ENCODE measurements around the gene ORC3.
"Not testable (repeated sequence)": the region's sequence is repeated elsewhere in the genome, so short reads cannot be mapped to it uniquely, and the experiment has no call there.

Gene ORC3

DNA sequence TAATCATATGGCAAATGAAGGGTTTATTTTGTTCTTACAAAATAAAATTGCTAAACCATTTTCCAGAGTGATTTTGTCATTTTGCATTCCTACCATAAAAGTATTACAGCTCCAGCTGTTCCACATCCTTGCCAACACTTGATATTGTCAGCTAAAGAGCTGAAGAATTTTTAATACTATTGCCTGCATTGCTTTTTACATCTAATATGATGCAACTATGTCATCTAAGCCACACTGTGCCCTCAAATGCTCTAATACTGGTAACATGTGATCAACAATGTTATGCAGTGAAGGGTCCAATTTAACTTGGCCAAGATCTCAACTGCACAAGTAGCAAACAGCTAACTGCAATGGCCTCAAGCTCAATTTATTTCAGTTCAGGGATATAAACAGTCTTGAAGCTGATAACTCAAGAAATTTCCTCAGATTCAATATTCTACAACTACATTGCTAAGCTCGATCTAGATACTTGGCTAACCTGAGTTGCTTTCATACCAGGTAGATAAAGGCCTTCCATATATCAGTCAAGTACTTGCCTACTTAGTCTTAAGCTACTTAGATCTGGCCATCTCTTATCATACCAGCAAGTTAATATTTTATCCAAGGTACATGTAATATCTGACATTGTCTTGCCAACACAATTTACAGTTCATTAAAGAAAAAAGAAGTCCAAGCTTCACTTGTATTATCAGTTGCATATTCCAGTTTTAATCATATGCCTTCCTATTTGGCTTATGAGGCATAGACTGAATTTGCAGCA, 95.1 kb downstream of the ORC3 start:
- intact Hi-C loops (cut with DNase I; ENCODE audit: low total_unique reads): no loop called here
- Histone ChIP-seq H3K27me3 (no peaks in the 10 kb centered on the region), H3K27ac (no peak overlapping the region), H3K9me3 (no peaks in the 10 kb centered on the region), H3K36me3 (no peaks in the 10 kb centered on the region), H3K4me1 (peaks cover 0 to 90% (median 3%) of the 10 kb centered on the region in 4 donors), H3K4me3 (no peak overlapping the region)
- TF ChIP-seq, protein P1, sequence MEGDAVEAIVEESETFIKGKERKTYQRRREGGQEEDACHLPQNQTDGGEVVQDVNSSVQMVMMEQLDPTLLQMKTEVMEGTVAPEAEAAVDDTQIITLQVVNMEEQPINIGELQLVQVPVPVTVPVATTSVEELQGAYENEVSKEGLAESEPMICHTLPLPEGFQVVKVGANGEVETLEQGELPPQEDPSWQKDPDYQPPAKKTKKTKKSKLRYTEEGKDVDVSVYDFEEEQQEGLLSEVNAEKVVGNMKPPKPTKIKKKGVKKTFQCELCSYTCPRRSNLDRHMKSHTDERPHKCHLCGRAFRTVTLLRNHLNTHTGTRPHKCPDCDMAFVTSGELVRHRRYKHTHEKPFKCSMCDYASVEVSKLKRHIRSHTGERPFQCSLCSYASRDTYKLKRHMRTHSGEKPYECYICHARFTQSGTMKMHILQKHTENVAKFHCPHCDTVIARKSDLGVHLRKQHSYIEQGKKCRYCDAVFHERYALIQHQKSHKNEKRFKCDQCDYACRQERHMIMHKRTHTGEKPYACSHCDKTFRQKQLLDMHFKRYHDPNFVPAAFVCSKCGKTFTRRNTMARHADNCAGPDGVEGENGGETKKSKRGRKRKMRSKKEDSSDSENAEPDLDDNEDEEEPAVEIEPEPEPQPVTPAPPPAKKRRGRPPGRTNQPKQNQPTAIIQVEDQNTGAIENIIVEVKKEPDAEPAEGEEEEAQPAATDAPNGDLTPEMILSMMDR (IDR thresholded peaks at IDR 0.05): no peak
- no peak for DNase-seq

DNA sequence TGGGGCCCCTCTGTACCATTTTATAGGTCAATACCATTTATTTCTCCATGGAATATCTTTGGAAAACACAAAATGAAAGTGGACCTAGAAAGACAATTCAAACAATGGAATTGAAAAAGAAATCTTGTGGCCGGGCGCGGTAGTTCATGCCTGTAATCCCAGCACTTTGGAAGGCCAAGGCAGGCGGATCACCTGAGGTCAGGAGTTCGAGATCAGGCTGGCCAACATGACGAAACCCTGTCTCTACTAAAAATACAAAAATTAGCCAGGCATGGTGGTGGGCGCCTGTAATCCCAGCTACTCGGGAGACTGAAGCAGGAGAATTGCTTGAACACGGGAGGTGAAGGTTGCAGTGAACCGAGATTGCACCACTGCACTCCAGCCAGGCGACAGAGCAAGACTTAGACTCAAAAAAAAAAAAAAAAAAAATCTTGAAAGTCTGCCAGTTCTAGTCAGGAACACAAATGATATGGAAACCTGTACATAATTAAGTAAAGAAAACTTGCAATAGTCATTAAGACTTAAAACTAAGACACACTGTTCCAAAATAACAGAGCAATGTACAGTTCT, 96.8 kb downstream of the ORC3 start:
- H3K27me3 ChIP-seq; DNase-seq; intact Hi-C loops (cut with DNase I; ENCODE audit: low total_unique reads); H3K36me3 ChIP-seq; H3K9me3 ChIP-seq; H3K27ac ChIP-seq; H3K4me3 ChIP-seq: not testable (repeated sequence)
- H3K4me1 ChIP-seq: peaks cover 0 to 83% (median 4%) of the 10 kb centered on the region in 4 donors

DNA sequence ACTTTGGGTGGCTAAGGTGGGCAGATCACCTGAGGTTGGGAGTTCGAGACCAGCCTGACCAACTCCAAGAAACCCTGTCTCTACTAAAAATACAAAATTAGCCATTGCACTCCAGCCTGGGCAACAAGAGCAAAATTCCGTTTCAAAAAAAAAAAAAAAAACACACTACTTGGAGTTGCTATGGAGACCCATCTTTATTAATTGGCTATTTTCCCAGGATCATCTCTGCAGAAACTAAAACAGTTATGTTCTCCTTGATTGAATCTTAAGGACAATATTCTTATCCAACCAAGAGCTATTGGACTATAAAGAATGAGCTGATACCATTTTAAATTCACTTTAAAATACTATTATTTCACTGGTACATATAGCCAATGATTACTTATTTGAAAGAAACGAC, 97.4 kb downstream of the ORC3 start:
- no peak for DNase-seq
- TF ChIP-seq, protein P1 (IDR thresholded peaks at IDR 0.05): no peak
- H3K27me3 ChIP-seq: no peaks in the 10 kb centered on the region
- no peaks in the 10 kb centered on the region for H3K36me3 ChIP-seq
- no peak overlapping the region for H3K4me3 ChIP-seq
- intact Hi-C loops (cut with DNase I; ENCODE audit: low total_unique reads): no loop called here
- no peaks in the 10 kb centered on the region for H3K9me3 ChIP-seq
- H3K4me1 ChIP-seq: peaks cover 0 to 83% (median 7%) of the 10 kb centered on the region in 4 donors
- H3K27ac ChIP-seq: no peak overlapping the region

DNA sequence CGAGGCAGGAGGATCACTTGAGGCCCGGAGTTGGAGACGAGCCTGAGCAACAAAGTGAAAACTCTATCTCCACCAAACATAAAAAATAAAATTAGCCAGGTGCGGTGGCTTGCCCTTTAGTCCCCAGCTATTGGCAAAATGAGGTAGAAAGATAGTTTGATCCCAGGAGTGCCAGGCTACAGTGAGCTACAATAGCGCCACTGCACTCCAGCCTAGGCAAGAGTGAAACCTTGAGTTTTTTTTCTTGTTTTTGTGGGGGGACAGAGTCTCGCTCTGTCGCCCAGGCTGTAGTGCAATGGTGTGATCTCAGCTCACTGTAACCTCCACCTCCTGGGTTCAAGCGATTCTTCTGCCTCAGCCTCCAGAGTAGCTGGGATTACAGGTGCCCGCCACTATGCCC, 98.0 kb downstream of the ORC3 start:
- not testable (repeated sequence) for H3K4me3 ChIP-seq
- peaks cover 0 to 84% (median 8%) of the 10 kb centered on the region in 4 donors for H3K4me1 ChIP-seq

DNA sequence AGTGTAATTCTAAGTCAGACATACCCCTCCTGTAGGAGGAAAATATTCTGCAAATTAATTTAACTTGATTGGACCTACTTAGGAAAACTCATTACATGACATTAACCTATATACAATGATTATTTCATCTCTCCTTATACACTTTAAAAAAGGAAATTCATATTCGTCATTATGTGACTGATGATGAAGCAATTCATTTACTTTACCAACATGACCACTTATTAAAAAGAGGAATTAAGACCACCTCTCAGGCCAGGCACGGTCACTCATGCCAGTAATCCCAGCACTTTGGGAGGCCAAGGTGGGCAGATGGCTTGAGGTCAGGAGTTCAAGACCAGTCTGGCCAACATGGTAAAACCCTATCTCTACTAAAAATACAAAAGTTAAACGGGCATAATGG, 100.5 kb downstream of the ORC3 start:
- TF ChIP-seq, protein P1 (IDR thresholded peaks at IDR 0.05): no peak
- no peaks in the 10 kb centered on the region for H3K27me3 ChIP-seq
- no peaks in the 10 kb centered on the region for H3K9me3 ChIP-seq
- no peak overlapping the region for H3K27ac ChIP-seq
- H3K4me3 ChIP-seq: no peak overlapping the region
- DNase-seq: no peak
- intact Hi-C loops (cut with DNase I; ENCODE audit: low total_unique reads): no loop called here
- no peaks in the 10 kb centered on the region for H3K36me3 ChIP-seq
- peaks cover 0 to 86% (median 9%) of the 10 kb centered on the region in 4 donors for H3K4me1 ChIP-seq

More for the DNA sequence above, 98.0 kb downstream of the ORC3 start:
- H3K27me3 ChIP-seq; H3K27ac ChIP-seq; intact Hi-C loops (cut with DNase I; ENCODE audit: low total_unique reads); H3K36me3 ChIP-seq; DNase-seq; H3K9me3 ChIP-seq: not testable (repeated sequence)

DNA sequence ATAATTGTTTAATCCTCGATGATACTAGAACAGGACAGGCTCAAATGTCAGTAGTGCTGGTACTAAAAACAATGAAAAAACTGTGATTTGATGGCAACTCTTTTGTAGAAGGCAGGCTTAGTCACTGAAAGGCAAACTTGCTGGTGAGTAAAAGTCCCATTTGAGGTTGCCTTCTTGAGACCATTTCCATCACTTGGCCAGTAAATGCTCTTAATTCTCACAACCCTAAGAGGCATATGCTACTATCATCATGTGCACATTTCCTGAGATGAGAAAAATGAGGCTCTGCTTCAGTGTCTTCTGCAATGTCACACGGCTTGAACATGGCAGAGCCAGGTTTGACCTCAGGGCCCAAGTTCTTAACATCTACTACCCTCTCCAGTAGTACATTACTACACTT, 102.2 kb downstream of the ORC3 start:
- Histone ChIP-seq H3K27ac (no peak overlapping the region), H3K4me3 (no peak overlapping the region), H3K9me3 (no peaks in the 10 kb centered on the region), H3K4me1 (peaks cover 0 to 88% (median 17%) of the 10 kb centered on the region in 4 donors), H3K27me3 (no peaks in the 10 kb centered on the region), H3K36me3 (no peaks in the 10 kb centered on the region)
- intact Hi-C loops (cut with DNase I; ENCODE audit: low total_unique reads): no loop called here
- TF ChIP-seq, protein P1 (IDR thresholded peaks at IDR 0.05): no peak
- no peak for DNase-seq

DNA sequence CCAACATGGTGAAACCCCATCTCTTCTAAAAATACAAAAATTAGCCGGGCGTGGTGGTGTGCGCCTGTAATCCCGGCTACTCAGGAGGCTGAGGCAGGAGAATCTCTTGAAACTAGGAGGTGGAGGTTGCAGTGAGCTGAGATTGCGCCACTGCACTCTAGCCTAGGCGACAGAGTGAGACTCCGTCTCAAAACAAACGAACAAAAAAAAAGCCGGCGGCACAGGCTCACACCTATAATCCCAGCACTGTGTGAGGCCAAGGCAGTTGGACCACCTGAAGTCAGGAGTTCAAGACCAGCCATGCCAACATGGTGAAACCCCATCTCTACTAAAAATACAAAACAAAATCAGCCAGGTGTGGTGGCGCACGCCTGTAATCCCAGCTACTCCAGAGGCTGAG, 106.9 kb downstream of the ORC3 start:
- H3K9me3 ChIP-seq; H3K4me3 ChIP-seq; intact Hi-C loops (cut with DNase I; ENCODE audit: low total_unique reads); H3K27ac ChIP-seq; H3K36me3 ChIP-seq; H3K27me3 ChIP-seq; DNase-seq: not testable (repeated sequence)
- H3K4me1 ChIP-seq: peaks cover 0 to 80% (median 23%) of the 10 kb centered on the region in 4 donors
